Measurements from ENCODE around the gene CCDC127.

DNA sequence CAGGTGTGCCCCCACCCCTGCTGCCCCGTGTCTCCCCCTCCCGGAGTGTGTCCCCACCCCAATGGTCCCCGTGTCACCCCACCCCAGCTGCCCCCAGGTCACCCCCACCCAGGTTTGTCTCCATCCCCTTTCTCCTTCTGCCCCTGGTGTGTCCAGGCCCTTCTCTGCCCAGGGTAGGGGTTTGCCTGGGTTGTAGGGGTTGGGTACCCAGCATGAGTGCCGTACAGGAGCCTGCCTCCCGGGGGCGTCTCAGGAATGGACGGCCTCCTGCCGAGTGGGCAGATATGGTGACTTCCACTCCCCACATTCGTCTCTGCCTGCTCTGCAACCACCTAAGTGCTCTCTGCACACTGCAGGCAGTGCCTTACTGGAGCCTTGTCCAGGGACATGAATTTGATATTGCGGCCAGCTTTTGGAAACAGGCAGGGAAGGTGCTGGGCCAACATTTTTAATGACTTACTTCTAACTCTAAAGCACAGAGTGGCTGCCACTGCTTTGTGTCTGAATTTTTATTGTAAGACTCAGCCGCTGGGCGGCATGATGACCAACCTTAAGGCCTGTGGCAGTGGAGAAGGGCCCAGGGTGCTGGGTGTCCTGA is 20.0 kb downstream of the CCDC127 start:
- TF ChIP-seq, protein P1, sequence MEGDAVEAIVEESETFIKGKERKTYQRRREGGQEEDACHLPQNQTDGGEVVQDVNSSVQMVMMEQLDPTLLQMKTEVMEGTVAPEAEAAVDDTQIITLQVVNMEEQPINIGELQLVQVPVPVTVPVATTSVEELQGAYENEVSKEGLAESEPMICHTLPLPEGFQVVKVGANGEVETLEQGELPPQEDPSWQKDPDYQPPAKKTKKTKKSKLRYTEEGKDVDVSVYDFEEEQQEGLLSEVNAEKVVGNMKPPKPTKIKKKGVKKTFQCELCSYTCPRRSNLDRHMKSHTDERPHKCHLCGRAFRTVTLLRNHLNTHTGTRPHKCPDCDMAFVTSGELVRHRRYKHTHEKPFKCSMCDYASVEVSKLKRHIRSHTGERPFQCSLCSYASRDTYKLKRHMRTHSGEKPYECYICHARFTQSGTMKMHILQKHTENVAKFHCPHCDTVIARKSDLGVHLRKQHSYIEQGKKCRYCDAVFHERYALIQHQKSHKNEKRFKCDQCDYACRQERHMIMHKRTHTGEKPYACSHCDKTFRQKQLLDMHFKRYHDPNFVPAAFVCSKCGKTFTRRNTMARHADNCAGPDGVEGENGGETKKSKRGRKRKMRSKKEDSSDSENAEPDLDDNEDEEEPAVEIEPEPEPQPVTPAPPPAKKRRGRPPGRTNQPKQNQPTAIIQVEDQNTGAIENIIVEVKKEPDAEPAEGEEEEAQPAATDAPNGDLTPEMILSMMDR (IDR thresholded peaks at IDR 0.05): no peak
- no peak for TF ChIP-seq POLR2A (IDR thresholded peaks at IDR 0.05)
